ENCODE measurements around the gene DUSP22.

DNA sequence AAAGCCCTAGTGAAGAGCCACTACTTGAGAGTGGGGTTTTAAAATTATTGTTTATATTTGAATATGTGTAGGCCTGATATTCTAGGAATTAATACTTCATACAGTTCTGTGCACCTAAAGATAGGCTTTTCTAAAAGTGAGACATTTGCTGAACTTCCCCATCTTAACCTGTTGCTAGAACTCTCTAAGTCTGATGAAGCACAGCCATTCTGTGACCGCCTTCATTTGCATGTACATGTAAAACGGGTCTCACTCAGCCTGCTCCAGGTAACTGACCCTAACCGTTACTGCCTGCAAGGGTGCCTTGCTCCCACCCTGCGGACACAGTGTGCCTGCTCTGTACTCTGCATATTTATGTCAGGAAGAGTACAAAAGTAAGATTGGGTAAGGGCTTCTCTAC lies 54.9 kb downstream of the DUSP22 start:
- TF ChIP-seq, protein P1, sequence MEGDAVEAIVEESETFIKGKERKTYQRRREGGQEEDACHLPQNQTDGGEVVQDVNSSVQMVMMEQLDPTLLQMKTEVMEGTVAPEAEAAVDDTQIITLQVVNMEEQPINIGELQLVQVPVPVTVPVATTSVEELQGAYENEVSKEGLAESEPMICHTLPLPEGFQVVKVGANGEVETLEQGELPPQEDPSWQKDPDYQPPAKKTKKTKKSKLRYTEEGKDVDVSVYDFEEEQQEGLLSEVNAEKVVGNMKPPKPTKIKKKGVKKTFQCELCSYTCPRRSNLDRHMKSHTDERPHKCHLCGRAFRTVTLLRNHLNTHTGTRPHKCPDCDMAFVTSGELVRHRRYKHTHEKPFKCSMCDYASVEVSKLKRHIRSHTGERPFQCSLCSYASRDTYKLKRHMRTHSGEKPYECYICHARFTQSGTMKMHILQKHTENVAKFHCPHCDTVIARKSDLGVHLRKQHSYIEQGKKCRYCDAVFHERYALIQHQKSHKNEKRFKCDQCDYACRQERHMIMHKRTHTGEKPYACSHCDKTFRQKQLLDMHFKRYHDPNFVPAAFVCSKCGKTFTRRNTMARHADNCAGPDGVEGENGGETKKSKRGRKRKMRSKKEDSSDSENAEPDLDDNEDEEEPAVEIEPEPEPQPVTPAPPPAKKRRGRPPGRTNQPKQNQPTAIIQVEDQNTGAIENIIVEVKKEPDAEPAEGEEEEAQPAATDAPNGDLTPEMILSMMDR (IDR thresholded peaks at IDR 0.05), result peak in 1 of 6 experiments; percentile 27
- no peak for TF ChIP-seq POLR2A (IDR thresholded peaks at IDR 0.05)

All from Peyer's patch (tissue), 4 donors.